ENCODE data around the gene CCNI. TPM values are rescaled to one million over a fixed set of nuclear protein-coding genes. Genes with fewer than 3 reads are reported as not detected.
"Not testable (repeated sequence)": the region's sequence is repeated elsewhere in the genome, so short reads cannot be mapped to it uniquely, and the experiment has no call there.

Gene CCNI
- total RNA-seq, 6 experiments from 2014 or later, result 54.3 to 87.7 (median 68.6) TPM

DNA sequence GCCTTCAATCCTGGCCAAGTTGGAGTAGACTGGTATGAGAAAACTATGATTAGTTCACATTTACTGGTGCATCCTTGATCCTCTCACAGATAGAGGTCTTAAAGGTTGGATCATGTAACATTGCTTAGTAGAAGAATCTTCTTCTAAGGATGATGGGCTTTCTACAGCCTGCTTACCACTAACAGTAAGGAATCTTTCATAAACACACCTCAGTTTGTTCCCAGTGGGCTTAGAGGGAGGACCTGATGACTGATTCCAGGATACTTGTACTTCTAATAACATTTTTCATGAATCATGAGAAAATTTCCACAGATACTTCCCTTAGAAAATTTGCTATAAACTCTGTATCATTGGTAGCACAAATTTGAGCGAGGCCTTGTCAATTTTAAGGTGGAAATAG is 40.6 kb downstream of the CCNI start:
- ATAC-seq (no peak), DNase-seq (no peak)
- H3K36me3 ChIP-seq, result peaks cover 0 to 30% (median 8%) of the 10 kb centered on the region in 4 donors
- no peaks in the 10 kb centered on the region for H3K9me3 ChIP-seq
- intact Hi-C loops (cut with DNase I), result no loop called here
- WGBS (ENCODE audit: insufficient coverage, low coverage, low lambda C conversion rate, missing lambda C conversion rate), result 100% methylated on average over 1 of the region's 1 CpG
- no peaks in the 10 kb centered on the region for H3K4me1 ChIP-seq
- H3K27ac ChIP-seq, result no peak overlapping the region
- TF ChIP-seq POLR2A (IDR thresholded peaks at IDR 0.05) (no peak), CTCF (IDR thresholded peaks at IDR 0.05) (no peak)
- H3K4me3 ChIP-seq, result no peak overlapping the region
- no peaks in the 10 kb centered on the region for H3K27me3 ChIP-seq

GRCh38 chr4:77031544-77031943 is 44.2 kb downstream of the CCNI start:
- Histone ChIP-seq H3K27me3 (no peaks in the 10 kb centered on the region), H3K9me3 (no peaks in the 10 kb centered on the region), H3K4me1 (no peaks in the 10 kb centered on the region), H3K27ac (no peak overlapping the region), H3K4me3 (no peak overlapping the region), H3K36me3 (peaks cover 0 to 42% (median 9%) of the 10 kb centered on the region in 4 donors)
- ATAC-seq (no peak), DNase-seq (no peak)
- 86% methylated on average over 5 of the region's 5 CpGs for WGBS (ENCODE audit: insufficient coverage, low coverage, low lambda C conversion rate, missing lambda C conversion rate)
- intact Hi-C loops (cut with DNase I), result no loop called here
- no peak for TF ChIP-seq CTCF (IDR thresholded peaks at IDR 0.05)
- TF ChIP-seq POLR2A (IDR thresholded peaks at IDR 0.05), result no peak

DNA sequence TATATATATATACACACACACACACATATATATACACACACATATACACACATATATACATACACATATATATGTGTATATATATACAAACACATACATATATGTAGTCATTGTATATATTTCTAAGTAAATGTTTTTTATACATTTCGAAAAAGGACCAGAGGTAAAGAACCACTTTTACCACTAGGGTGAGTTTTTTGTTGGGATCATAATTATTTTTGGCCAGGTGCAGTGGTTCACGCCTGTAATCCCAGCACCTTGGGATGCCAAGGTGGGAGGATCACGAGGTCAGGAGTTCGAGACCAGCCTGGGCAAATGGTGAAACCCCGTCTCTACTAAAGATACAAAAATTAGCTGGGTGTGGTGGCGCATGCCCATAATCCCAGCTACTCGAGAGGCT is 46.0 kb downstream of the CCNI start:
- H3K27me3 ChIP-seq; H3K27ac ChIP-seq; H3K4me3 ChIP-seq; H3K4me1 ChIP-seq; DNase-seq; H3K9me3 ChIP-seq; intact Hi-C loops (cut with DNase I); ATAC-seq: not testable (repeated sequence)
- peaks cover 0 to 42% (median 6%) of the 10 kb centered on the region in 4 donors for H3K36me3 ChIP-seq
- 96% methylated on average over 5 of the region's 7 CpGs for WGBS (ENCODE audit: insufficient coverage, low coverage, low lambda C conversion rate, missing lambda C conversion rate)

DNA sequence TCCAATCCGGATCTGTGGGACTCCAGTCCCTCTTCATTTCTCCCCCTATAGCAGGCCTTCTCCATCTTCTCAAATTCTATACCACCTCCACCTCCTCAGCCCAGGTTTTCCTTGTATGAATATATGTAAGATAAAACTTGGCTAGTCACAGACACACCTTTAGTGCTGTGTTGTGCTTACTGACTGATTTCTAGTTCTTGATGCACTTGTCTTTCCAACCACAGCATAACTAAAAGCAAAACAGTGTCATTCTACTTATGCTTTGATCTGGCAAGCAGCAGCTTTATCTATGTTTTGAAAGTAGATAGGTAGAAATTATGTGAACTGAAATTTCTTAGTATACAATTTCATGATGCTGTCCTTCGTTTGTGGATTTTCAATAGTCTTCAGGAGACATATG is 47.5 kb downstream of the CCNI start:
- peaks cover 0 to 32% (median 6%) of the 10 kb centered on the region in 4 donors for H3K36me3 ChIP-seq
- DNase-seq, result no peak
- peaks cover 0 to 22% (median 8%) of the 10 kb centered on the region in 4 donors for H3K4me1 ChIP-seq
- no peak overlapping the region for H3K4me3 ChIP-seq
- TF ChIP-seq CTCF (IDR thresholded peaks at IDR 0.05), result no peak
- TF ChIP-seq POLR2A (IDR thresholded peaks at IDR 0.05), result no peak
- H3K9me3 ChIP-seq, result no peaks in the 10 kb centered on the region
- 85% methylated on average over 2 of the region's 2 CpGs for WGBS (ENCODE audit: insufficient coverage, low coverage, low lambda C conversion rate, missing lambda C conversion rate)
- ATAC-seq, result no peak
- intact Hi-C loops (cut with DNase I), result no loop called here
- H3K27me3 ChIP-seq, result no peaks in the 10 kb centered on the region
- H3K27ac ChIP-seq, result no peak overlapping the region

GRCh38 chr4:77026322-77026704 is 49.5 kb downstream of the CCNI start:
- peaks cover 0 to 40% (median 16%) of the 10 kb centered on the region in 4 donors for H3K4me1 ChIP-seq
- no peaks in the 10 kb centered on the region for H3K9me3 ChIP-seq
- H3K27ac ChIP-seq, result no peak overlapping the region
- no peak overlapping the region for H3K4me3 ChIP-seq
- TF ChIP-seq CTCF (IDR thresholded peaks at IDR 0.05) (no peak), POLR2A (IDR thresholded peaks at IDR 0.05) (no peak)
- intact Hi-C loops (cut with DNase I), result no loop called here
- H3K27me3 ChIP-seq, result no peaks in the 10 kb centered on the region
- ATAC-seq (no peak), DNase-seq (no peak)
- H3K36me3 ChIP-seq, result peaks cover 0 to 24% (median 6%) of the 10 kb centered on the region in 4 donors
- WGBS (ENCODE audit: insufficient coverage, low coverage, low lambda C conversion rate, missing lambda C conversion rate), result 98% methylated on average over 4 of the region's 4 CpGs
